Activated T-helper 9 cell treated with anti-CD3 and anti-CD28 coated beads, Interleukin-2, amount 50 U/mL, for 16 hours (primary cell): ENCODE results near the gene SLC25A47.

Source experiments
- DNase-seq: peaks from one replicate; pipeline ENCODE4 v3.0.0-alpha.2; 2020; ENCODE audit warnings: low read depth

The SLC25A47 gene

DNA sequence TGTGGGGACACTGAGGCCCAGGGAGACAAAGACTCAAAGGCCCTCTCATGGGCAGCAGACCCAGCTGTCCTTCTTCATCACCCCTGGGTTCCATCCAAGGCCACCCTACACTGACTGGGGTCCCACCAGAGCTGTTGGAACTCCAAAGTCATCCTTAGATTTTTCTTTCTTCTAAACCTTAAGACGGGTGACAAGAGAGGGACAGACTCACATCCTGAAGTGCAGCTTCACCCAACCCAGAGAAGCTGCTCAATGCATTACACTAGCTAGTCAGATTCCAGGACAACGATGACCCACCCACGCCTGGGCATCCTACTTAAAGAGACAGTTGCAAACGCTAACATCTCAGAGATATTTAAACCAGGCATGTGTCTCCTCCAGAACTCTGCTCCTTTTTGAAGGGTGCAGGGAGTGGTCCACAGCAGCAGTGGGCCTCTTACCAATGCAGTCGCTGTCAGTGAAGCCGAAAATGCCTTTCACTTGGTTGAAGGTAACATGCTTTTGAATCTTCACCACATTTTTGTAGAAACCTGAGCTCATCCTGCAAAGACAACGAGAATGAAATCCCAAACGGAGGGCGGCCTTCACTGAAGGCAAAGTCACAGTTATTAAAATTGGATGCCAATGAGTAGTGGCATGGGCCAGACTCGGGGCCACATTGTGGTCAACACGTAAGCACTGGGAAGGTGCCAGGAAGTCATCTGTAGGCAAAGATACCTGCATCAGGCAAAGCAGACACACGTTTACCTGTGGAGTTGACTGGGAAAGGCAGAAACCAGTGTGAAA lies 23.4 kb downstream of the SLC25A47 start:
- DNase-seq = no peak

DNA sequence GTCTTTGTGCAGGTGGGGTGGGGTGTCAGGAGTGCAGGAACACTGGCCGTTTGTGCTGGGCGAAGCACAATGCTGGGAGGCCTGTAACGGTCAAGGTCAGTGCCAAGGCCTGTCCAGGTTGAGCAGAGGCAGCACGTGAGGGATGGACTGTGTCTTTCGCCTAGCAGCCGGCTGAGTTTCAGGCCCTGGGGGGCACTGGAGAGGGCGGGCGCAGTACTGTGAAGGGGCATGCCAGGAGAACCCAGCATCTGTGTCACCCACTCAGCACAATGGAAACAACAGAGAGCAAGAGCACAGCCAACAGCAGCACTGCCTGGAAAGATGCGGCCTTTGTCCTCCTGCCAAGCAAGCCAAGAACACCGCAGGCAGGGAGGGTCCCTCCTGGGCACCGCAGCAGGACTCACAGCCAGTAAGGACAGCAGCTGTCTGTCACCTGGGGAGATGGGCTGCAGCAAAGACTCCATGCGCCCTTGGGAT lies 25.2 kb downstream of the SLC25A47 start:
- no peak for DNase-seq

DNA sequence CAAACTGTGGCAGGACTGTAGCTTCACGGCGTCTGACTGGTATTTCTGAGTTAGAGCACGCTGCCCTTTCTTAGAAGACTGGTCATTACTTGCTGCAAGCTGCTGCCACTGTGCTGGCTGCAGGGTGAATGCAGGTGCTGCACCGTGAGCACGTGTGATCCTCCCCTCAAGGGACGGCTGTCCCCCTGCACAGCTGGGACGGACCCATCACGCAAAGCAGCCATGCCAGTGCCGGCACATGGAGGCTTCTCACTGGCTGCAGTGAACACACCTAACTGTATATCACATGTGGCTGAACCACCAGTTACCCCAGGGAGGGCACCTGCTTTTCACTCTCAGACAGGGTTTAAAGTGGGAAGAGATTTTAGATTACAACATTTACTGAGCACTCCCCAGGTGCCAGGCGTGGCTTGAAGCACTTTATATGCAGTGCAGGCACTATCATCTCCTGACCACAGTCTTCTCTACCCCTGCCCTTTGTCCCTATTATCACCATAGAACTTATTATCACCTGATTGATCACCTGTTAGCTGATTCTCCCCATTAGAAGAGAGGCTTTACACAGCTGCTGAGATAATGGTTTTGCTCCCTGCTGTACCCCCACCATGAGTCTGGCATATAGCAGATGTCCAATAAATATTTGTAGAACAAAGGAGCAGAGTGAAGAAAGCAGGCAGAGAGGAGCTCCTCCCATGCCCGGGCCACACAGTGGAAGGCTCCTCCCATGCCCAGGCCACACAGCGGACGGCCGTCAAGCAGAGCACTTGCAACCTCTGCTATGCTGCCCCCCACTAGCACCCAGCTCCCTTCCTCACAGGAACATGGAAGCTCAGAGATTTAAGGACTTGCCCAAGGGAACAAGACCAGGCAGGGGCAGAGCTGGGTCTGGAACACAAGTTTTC lies 25.9 kb downstream of the SLC25A47 start:
- no peak for DNase-seq

DNA sequence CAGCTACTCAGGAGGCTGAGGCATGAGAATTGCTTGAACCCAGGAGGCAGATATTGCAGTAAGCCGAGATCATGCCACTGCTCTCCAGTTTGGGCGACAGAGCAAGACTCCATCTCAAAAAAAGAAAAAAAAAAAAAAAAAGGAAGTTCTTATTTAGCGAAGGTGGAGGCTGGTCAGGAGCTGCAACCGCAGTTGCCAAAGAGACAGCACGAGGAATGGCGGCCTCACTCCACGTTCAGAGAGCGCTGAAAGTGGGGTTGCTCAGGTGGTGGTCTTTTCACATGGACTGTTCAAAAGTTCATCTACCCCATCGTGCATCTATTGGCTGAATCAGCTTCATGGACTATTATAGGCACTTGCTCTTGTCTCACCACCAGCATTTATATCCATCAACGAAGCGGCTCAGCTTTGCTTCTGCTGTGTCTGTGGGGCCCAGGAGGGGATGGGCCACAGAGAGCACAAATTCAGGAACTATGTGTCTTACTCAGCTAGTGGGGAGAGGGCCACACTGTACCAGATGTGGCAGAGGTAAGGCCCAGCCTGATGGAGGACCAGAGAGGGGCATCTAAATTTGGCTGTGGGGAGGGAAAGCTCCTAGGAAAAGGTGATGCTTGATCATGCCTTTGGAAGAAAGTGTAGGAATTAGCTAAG lies 27.3 kb downstream of the SLC25A47 start:
- DNase-seq = no peak

DNA sequence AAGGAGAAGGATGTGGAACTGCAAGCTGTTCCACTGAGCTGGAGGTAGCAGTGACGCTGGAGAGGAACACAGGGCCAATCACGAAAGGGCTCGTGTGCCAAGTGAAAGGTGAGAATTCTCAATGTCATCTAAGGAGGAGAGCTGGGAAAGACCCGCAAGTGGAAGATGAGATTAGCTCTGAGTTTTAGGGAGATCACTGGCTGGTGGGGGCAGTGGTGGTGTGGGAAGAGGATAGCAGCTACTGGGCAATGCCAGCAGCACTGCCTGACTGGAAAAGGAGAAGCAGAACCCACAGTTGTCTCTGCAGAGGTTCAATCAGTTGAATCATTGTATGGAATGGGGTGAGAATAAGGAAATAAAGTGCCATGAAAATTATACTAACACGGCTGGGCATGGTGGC lies 27.8 kb downstream of the SLC25A47 start:
- no peak for DNase-seq

DNA sequence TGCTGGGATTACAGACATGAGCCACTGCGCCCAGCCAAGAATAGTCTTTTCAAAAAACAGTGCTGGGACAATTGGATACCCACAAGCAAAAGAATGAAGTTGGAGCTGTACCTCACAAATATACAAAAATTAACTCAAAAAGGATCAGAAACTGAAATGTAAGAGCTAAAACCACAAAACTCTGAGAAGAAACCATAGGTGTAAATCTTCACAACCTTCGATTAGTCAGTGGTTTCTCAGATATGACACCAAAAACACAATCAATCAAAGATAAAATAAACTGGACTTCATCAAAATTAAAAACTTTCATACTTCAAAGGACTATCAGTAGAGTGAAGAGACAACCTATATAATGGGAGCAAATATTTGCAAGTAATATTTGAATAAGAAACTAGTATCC lies 35.3 kb downstream of the SLC25A47 start:
- no peak for DNase-seq

DNA sequence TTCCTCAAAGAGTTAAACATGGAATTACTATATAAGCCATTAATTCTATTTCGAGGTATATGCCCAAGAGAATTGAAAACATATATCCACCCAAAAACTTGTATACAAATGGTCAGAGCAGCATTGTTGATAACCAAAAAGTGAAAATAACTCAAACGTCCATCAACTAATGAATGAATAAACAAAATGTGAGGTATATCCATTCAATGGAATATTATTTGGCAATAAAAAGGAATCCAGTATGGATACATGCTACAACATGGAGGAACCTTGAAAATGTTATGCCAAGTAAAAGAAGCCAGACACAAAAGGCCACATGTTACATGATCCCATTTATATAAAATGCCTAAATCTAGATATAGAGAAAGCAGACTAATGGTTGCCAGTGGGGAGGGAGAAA lies 36.0 kb downstream of the SLC25A47 start:
- no peak for DNase-seq

DNA sequence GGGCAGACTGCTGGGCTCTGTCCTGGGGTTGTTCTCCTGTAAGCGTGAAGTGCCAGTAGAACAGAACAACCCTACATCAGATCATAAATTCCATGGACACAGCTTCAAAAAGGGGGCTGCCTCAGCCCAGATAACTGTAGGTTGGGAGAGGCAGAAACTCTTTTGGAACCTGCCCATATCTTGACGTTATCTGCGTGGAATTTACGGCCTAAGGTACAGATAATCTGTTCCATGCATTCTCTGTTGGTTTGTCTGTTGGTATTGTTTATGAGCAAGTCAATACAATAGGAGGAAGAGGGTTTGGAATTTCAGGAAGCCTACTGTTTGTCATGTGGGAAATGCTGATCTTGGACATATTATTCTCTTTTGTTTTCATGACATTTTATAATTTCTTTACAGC lies 36.7 kb downstream of the SLC25A47 start:
- no peak for DNase-seq

DNA sequence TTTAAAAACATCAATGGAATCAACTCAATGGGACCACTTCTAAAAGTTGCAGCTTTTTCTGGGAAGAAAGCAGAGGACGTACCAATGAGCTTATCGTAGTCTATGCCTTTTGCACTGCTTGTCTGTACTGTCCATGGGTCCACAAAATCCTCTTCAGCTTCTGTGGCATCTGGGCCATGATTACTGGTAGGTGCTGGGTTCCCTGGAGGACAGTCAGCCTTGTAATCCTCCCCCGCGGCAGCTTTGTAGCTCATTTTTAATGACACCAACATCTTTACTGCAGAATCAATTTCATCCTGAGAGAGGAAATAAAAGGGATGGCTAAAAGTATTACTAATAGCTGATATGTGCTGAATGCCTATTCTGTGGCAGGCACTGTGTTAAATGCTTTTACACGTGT lies 38.5 kb downstream of the SLC25A47 start:
- no peak for DNase-seq

DNA sequence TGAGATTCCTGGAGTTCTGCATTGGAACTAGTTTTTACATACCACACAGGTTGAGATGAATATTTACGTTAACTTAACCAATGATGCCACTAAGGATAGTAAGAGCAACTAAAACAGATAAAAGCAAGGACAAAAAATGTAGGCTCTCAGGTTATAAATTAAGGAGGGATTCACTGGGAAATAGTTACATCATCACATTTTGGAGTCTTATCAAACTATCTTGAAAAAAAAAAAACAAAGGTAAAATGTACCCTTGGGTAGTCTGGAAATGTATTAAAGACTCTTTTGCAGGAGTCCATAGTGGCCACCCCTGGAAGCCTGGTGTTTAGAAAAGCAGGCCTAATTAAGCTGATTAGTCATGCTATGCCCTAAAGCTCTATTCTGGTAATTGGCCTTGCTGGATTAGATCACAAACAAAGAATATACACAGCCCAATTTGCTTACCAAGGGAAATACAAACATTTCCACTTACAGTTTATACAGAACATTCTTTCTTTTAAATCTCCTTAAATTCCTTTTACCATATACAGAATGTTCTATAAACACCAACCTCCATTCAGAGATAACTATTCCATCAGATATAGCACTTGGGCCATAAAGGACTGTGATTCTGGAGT lies 39.3 kb downstream of the SLC25A47 start:
- DNase-seq = no peak

DNA sequence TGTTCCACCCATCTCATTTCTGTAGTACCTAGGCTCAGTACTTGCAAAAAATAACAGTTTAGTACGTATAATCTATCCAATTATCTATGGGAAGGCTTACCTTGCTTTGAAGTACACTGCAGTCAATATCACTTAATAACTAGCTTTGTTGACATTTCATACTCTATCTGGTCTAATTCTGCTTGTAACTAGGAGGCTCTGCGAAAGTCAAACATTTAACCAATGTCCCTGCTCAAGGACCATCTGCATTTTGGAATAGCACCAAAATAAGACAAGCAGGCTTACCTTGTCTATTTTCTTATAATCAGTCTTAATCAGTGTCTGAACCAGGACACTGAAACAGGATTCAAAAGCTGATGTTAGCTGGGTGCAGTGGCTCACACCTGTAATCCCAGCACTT lies 39.9 kb downstream of the SLC25A47 start:
- no peak for DNase-seq

DNA sequence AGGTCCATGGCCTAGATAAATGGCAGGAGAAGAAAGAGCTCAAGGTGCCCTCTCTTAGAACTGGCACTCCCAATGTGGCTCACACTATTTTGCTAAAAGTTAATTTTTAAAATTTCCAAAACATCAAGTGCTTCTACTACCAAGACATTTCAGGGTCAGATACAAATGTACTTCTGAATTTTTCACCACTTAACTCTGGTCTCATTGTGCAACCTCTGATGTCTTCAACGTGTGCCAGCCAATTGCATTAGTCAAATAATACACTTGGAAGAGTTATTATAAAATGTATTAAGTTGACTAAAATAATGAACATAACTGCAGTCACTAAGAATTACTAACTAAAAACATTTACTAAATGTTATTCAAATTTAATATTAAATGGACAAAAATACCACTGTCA lies 41.3 kb downstream of the SLC25A47 start:
- DNase-seq = no peak

DNA sequence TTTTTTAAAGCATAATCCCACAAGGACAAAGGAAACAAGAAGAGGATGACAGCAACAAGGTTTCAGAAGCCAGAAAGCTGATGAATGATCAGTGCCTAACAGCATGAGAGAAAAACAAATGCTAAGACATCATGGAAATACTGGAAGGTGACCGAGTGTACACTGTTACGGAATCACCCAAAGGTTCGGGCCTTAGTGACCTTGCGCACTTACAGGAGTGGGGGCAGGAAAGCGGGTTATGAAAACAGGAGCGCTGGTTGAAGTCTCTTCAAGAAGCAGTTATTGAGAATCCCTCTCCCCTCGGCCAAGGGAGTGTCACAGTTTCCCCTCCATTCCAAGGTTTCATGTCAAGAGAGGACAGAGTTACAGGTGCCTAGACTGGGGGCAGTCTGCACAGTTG lies 42.6 kb downstream of the SLC25A47 start:
- DNase-seq = no peak

DNA sequence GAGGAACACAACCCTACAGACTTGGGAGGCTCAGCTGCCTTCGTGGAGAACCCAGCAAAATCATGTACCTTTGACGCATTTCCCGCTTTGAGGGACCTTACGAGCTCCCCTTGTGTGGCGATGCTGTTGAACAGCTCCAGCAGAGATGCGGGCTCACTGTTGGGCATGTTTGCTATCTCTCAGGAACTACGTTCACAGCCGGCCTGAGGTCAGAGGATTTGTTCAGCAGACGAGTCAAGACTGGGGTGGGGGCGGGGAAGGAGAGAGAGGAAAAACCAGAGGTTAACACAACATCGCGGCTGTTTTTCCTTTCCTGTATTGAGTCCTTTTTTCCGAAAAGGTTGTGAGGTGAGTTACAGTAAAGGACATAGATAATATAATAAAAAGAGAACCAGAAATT lies 45.9 kb downstream of the SLC25A47 start:
- no peak for DNase-seq

DNA sequence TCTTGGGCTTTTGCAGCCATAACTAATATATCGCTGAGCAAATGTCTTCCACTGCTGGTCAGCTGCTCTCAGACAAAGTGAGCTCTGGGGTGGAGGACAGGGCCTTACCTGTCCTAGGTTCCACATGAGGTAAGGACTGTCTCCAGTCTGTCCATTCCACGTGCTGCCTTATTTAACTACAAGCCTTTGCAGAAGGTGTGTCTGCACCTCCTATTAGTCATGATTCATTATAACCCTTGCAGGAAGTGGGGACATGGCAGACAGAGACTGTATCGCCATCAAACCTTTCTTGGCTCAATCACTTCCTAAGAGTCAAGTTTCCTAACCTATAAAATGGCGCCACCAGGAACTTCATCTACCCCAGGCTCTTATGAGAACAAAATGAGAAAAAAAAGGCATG lies 46.9 kb downstream of the SLC25A47 start:
- no peak for DNase-seq

DNA sequence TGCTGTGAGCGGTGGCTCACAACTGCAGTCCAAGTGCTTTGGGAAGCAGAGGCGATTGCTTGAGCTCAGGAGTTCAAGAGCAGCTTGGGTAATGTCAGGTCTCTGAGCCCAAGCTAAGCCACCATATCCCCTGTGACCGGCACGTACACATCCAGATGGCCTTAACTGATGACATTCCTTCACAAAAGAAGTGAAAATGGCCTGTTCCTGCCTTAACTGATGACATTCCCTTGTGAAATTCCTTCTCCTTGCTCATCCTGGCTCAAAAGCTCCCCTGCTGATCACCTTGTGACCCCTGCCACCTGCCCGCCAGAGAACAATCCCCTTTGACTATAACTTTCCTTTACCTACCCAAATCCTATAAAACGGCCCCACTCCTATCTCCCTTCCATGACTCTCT lies 48.6 kb downstream of the SLC25A47 start:
- DNase-seq = no peak

DNA sequence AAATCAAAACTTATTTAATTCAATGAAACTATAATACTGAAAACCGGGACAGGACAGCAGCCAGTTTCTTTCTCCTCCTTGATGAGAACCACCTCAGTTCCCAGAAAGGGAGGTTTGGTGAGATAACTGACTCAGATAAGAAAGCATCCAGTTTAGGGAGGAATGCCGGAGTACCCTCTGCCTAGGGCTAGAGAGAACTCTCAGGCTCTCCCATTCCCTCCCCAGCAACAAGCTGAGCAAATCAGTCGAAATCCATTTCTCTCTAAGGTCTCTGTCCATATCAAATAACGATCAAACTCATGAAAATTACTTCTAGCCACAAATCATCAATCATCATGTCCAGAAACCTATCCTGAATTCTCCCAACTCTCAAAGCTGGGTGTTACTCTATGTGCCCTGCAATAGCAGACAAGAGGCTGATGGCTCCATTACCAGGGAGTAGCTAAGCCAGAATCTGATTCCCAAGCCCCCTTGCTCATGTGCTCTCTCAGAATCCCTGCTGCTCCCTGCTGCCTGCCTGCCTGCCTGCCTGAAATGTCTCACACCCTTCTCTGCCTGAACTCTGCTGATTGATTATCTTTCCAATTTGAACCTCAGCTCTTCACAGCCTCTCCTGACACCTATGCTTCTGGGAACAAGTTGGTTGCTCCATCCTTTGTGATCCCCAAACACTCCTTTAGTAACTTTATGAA lies 49.4 kb downstream of the SLC25A47 start:
- DNase-seq = no peak

DNA sequence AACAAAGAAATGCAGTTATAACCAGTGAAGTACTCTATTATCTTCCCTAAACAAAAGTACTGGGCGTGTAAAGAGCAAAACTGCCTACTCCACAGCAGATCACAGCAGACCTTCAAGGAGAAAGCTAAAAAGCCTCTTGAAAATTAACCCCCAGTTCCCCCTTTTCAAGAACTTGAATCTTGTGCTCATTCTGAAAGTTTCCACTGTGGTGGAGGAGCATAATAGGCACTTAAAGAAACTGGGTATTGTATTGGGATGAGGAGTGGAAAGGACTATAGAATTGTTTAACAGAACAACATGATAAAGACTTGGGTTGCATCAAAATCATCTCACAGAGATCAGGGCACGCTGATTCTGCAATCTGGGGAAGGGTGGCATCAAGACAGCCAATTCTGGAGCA lies 51.1 kb downstream of the SLC25A47 start:
- DNase-seq = no peak

DNA sequence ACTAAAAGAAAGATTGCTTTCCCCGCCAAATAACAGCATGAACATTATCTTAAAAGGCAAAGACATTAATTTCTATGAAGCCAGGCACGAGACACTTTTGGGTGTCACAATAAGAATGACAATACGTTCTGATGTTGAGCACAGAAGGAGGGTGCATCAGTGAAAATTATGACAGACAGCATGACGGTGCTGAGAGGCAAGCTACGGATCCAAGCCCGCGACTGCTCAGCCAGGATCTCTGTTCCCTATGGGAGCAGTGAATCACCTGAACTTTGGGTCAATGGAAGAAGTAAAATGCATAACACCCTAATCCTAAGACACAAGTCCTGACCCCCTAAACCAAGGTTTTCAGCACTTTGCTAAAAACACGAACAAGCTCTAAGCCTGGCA lies 51.7 kb downstream of the SLC25A47 start:
- no peak for DNase-seq

DNA sequence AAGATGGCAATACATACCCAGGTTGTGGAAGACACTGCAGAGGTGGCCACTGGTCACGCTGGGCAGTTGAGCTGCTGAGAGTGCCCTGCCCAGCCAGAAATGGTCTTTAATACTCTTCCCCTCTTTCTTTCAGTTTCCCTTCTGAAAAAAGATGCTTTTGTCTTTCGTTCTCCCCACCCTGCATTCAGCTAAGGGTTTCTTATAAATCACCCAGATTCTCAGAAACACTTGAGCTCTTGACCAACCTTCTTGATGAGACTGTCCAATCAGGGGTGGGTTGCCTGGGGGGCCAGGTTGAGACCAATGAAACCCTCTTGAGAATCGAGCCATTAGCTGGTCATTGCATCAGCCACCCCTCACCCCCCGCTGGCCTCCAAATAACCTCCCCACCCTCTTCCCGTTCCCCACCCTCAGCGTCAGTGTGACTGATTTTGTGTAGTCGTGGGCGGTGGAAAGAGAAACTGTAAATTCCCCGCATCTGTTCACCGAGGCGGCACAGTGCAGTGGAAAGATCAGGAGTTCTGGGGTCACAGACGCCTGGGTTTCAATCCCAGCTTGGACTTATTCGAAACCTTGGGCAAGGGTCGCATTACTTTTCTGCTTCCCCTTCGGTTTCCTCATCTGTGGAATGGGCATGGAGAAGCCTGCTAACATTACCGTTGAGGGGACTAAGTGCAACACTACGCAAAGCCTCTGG lies 52.3 kb downstream of the SLC25A47 start:
- DNase-seq = peak; percentile 82
